ENCODE results near the gene PHF14.
"Not testable (repeated sequence)": the region's sequence is repeated elsewhere in the genome, so short reads cannot be mapped to it uniquely, and the experiment has no call there.

The PHF14 gene

DNA sequence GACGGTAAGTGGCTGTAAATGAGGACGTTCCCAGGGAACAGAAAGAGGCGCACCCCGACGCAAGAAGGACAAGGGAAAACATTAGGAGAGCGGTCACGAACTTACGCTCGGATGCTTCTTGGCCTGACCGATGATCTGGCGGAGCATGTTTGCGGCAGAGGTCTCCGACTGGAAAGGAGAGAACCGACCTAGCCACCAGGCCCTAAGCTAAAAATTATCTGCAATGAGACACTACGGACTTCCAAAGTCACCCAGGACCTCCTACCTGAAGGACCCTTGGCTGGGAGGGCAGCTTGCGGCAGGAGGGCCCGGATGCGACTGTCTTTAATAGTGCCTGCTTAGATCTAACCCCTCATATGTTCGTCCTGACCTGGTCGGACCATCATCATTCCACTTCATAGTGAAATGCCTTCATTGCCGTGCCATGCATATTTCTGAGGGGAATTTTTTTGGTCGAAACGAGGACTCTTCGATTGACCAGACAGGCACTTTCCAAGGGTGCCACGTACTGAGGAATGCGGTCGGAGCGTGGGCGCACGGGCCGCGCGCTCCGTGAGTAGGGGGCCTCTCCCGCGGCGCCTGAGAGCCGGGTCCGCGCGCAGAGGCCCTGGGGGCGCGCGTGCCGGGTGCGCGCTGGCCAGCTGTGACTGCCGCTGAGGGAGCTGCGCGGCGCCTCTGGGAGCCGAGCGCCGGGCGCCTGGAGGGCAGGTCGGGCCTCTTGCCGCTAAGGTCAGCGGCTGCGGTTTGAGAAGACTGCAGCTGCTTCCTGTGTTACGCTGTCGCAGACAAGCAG, 33.6 kb upstream of the PHF14 start:
- no peak for TF ChIP-seq CTCF (IDR thresholded peaks at IDR 0.05; ENCODE audit: low read depth, low read length)
- in situ Hi-C loops (cut with HindIII; ENCODE audit: low sequenced_read_pairs): no loop called here
- DNase-seq (ENCODE audit: low read depth, low spot score): peak; percentile 96
- peak overlapping the region; percentile 77 for H3K4me3 ChIP-seq (ENCODE audit: low read depth, low read length)

DNA sequence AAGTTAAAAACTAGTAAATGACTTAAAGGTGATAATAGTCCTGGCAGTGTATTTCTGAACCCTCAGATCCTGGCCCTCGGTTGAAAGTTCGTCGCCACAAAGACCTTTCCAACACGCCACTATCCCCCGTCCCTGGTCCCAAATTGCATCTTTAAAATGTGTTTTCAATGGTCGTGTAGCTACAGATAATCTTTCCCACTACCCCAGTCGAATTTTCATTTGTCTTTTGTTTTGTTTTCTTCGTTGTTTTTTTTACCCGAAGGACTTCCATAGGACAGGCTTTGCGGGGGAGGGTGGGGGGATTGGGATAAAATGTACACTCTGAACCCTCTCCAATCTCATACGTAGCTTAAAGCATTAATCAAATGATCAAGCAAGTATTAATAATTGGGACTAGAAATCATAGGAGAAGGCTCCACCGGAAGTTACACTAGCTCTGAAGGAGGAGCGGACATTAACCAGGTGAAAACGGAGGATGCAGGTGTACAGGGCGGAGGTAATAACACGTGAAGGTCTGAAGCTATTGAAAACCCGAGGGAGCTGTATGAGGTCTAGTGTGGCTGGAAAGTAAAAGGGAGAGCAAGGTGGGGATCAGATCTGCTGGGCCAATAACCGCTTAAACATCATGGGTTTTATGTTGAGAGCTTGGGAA, 32.8 kb upstream of the PHF14 start:
- DNase-seq (ENCODE audit: low read depth, low spot score): no peak
- in situ Hi-C loops (cut with HindIII; ENCODE audit: low sequenced_read_pairs): no loop called here
- peak overlapping the region; percentile 58 for H3K4me3 ChIP-seq (ENCODE audit: low read depth, low read length)
- no peak for TF ChIP-seq CTCF (IDR thresholded peaks at IDR 0.05; ENCODE audit: low read depth, low read length)

GRCh38 chr7:10950494-10950893, 23.2 kb upstream of the PHF14 start:
- no peak overlapping the region for H3K4me3 ChIP-seq (ENCODE audit: low read depth, low read length)
- DNase-seq (ENCODE audit: low read depth, low spot score): no peak
- no peak for TF ChIP-seq CTCF (IDR thresholded peaks at IDR 0.05; ENCODE audit: low read depth, low read length)
- in situ Hi-C loops (cut with HindIII; ENCODE audit: low sequenced_read_pairs): no loop called here

DNA sequence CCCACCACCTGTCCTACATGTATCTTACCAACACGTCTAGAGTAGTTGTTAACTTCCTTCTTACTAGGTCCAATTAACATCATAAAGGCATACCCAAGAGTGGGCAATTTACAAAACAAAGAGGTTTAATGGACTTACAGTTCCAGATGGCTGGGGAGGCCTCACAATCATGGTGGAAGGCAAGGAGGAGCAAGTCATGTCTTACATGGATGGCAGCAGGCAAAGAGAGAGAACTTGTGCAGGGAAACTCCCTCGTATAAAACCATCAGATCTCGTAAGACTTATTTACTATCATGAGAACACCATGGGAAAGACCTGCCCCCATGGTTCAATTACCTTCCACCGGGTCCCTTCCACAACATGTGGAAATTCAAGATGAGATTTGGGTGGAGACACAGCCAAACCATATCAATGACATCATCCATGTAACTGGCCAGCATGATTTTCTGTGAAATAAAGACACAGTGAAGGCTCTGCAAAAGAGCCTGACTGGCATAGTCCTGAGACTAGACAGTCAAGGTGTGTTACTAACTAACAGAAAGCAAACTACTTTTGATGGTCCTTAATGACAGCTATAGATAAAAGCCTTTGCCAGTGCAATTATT, 22.6 kb upstream of the PHF14 start:
- in situ Hi-C loops (cut with HindIII; ENCODE audit: low sequenced_read_pairs); DNase-seq (ENCODE audit: low read depth, low spot score): not testable (repeated sequence)

GRCh38 chr7:10952588-10952987, 21.1 kb upstream of the PHF14 start:
- no peak for DNase-seq (ENCODE audit: low read depth, low spot score)
- in situ Hi-C loops (cut with HindIII; ENCODE audit: low sequenced_read_pairs): no loop called here
- H3K4me3 ChIP-seq (ENCODE audit: low read depth, low read length): no peak overlapping the region
- TF ChIP-seq CTCF (IDR thresholded peaks at IDR 0.05; ENCODE audit: low read depth, low read length): no peak

More for the DNA sequence above, 22.6 kb upstream of the PHF14 start:
- H3K4me3 ChIP-seq (ENCODE audit: low read depth, low read length): not testable (repeated sequence)

DNA sequence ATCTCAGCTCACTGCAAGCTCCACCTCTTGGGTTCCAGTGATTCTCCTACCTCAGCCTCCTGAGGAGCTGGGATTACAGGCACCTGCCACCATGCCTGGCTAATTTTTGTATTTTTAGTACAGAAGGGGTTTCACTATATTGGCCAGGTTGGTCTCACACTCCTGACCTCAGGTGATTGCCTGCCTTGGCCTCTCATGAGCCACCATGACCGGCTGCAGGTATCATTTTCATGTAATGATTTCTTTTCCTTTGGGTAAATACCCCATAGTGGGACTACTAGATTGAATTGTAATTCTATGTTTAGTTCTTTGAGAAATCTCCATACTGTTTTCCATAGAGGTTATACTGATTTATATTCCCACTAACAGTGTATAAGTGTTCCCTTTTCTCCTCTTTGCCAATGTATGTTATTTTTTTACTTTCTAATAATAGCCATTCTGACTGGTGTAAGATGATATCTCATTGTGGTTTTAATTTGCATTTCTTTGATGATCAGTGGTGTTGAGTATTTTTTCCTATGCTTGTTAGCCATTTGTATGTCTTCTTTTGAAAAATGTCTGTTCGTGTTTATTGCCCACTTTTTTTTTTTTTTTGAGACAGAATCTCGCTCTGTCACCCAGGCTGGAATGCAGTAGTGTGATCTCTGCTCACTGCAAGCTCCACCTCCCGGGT, 20.5 kb upstream of the PHF14 start:
- DNase-seq (ENCODE audit: low read depth, low spot score); in situ Hi-C loops (cut with HindIII; ENCODE audit: low sequenced_read_pairs): not testable (repeated sequence)

DNA sequence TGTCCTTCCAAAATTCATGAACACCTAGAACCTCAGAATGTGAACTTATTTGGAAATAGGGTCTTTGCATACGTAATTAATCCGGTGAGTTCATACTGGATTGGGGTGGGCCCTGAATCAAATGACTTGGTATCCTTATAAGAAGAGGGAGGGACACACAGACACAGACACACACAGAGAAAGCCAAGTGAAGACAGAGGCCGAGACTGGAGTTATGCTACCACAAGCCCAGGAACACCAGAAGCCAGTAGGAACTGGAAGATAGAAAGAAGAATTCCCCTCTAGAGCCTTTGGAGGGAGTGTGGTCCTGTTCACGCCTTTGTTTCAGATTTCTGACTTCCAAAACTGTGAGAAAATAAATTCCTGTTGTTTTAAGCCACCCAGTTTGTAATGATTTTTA, 17.1 kb upstream of the PHF14 start:
- H3K4me3 ChIP-seq (ENCODE audit: low read depth, low read length): no peak overlapping the region
- DNase-seq (ENCODE audit: low read depth, low spot score): no peak
- in situ Hi-C loops (cut with HindIII; ENCODE audit: low sequenced_read_pairs): no loop called here
- TF ChIP-seq CTCF (IDR thresholded peaks at IDR 0.05; ENCODE audit: low read depth, low read length): no peak

More for the DNA sequence above, 20.5 kb upstream of the PHF14 start:
- H3K4me3 ChIP-seq (ENCODE audit: low read depth, low read length): not testable (repeated sequence)

DNA sequence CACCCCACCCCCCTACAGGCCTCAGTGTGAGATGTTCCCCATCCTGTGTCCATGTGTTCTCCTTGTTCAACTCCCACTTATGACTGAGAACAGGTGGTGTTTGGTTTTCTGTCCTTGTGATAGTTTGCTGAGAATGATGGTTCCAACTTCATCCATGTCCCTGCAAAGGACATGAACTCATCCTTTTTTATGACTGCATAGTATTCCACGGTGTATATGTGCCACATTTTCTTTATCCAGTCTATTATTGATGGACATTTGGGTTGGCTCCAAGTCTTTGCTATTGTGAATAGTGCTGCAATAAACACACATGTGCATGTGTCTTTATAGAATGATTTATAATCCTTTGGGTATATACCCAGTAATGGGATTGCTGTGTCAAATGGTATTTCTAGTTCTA, 13.4 kb upstream of the PHF14 start:
- DNase-seq (ENCODE audit: low read depth, low spot score); H3K4me3 ChIP-seq (ENCODE audit: low read depth, low read length); in situ Hi-C loops (cut with HindIII; ENCODE audit: low sequenced_read_pairs): not testable (repeated sequence)

DNA sequence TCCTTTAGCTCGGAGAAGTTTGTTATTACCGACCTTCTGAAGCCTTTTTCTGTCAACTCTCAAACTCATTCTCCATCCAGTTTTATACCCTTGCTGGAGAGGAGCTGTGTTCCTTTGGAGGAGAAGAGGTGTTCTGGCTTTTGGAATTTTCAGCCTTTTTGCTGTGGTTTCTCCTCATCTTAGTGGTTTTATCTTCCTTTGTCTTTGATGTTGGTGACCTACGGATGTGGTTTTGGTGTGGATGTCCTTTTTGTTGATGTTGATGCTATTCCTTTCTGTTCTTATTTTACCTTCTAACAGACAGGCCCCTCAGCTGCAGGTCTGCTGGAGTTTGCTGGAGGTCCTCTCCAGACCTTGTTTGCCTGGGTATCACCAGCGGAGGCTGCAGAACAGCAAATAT, 8.7 kb upstream of the PHF14 start:
- in situ Hi-C loops (cut with HindIII; ENCODE audit: low sequenced_read_pairs); DNase-seq (ENCODE audit: low read depth, low spot score); H3K4me3 ChIP-seq (ENCODE audit: low read depth, low read length): not testable (repeated sequence)
